WTC11 (cell line): ENCODE data around the gene MPV17L. TPM values are rescaled to one million over a fixed set of nuclear protein-coding genes. Genes with fewer than 3 reads are reported as not detected.

Experiments
- ATAC-seq: fragments of 200-7000 bp; cut with Tn5 transposase; 2 replicates; pipeline ENCODE4 v1.10.0; 2021; ENCODE audit warnings: mild to moderate bottlenecking, moderate library complexity
- CTCF ChIA-PET: fragments of 300-600 bp; sonication (Branson Sonifier 250); formaldehyde crosslinking; loops from one replicate; lab custom pipeline; 2021; ENCODE audit warnings: antibody characterized with exemption; lab: Charles Lee
- POLR2A ChIA-PET: fragments of 350-600 bp; sonication (Branson Sonifier 250); formaldehyde crosslinking; loops from one replicate; lab custom pipeline; 2021; ENCODE audit warnings: antibody characterized with exemption; lab: Charles Lee
- DNase-seq: peaks from one replicate; pipeline ENCODE4 v3.0.0; 2021; ENCODE audit warnings: low spot score
- H3K27ac Mint-ChIP-seq: 2 replicates; pipeline ENCODE4 v1.8.0; 2021; ENCODE audit warnings: mixed read lengths
- H3K27me3 Mint-ChIP-seq: 2 replicates; pipeline ENCODE4 v1.8.0; 2021; ENCODE audit warnings: low read depth, mild to moderate bottlenecking, moderate library complexity, mixed read lengths
- H3K36me3 Mint-ChIP-seq: 2 replicates; pipeline ENCODE4 v1.8.0; 2021; ENCODE audit warnings: mixed read lengths
- H3K4me1 Mint-ChIP-seq: 2 replicates; pipeline ENCODE4 v1.8.0; 2022; ENCODE audit warnings: mixed read lengths
- H3K4me3 Mint-ChIP-seq: 2 replicates; pipeline ENCODE4 v1.8.0; 2021; ENCODE audit warnings: mild to moderate bottlenecking, moderate library complexity, mixed read lengths
- H3K9me3 Mint-ChIP-seq: 2 replicates; pipeline ENCODE4 v1.8.0; 2021; ENCODE audit warnings: mixed read lengths
- CREM ChIP-seq: sonication (generic); formaldehyde crosslinking; IDR thresholded peaks from 2 replicates; pipeline ENCODE4 v1.8.1; 2022; ENCODE audit warnings: mild to moderate bottlenecking, missing genetic modification reagents, moderate library complexity
- FOXP1 ChIP-seq: sonication (generic); formaldehyde crosslinking; IDR thresholded peaks from 2 replicates; pipeline ENCODE4 v1.8.0; 2022; ENCODE audit warnings: missing genetic modification reagents, mild to moderate bottlenecking, moderate library complexity, borderline replicate concordance
- MLX ChIP-seq: sonication (generic); formaldehyde crosslinking; IDR thresholded peaks from 2 replicates; pipeline ENCODE4 v1.8.1; 2023; ENCODE audit warnings: mild to moderate bottlenecking, missing genetic modification reagents, moderate library complexity
- NFE2L1 ChIP-seq: sonication (generic); formaldehyde crosslinking; IDR thresholded peaks from 2 replicates; pipeline ENCODE4 v1.8.1; 2023; ENCODE audit warnings: missing genetic modification reagents
- NR1H2 ChIP-seq: sonication (generic); formaldehyde crosslinking; IDR thresholded peaks from 2 replicates; pipeline ENCODE4 v1.9.0; 2021; ENCODE audit warnings: mild to moderate bottlenecking, moderate library complexity, missing genetic modification reagents
- SMAD4 ChIP-seq: sonication (generic); formaldehyde crosslinking; IDR thresholded peaks from 2 replicates; pipeline ENCODE4 v1.8.0; 2022; ENCODE audit warnings: mild to moderate bottlenecking, missing genetic modification reagents
- SOX15 ChIP-seq: fragments of 250-450 bp; sonication (Bioruptor Pico); IDR thresholded peaks from 2 replicates; pipeline ENCODE4 v1.9.0; 2021; ENCODE audit warnings: mild to moderate bottlenecking
- TEAD4 ChIP-seq: sonication (generic); formaldehyde crosslinking; IDR thresholded peaks from 2 replicates; pipeline ENCODE4 v1.8.0; 2022; ENCODE audit warnings: mild to moderate bottlenecking, missing genetic modification reagents
- ZBTB21 ChIP-seq: sonication (generic); formaldehyde crosslinking; IDR thresholded peaks from 2 replicates; pipeline ENCODE4 v1.8.1; 2023; ENCODE audit warnings: mild to moderate bottlenecking, missing genetic modification reagents, borderline replicate concordance
- ZNF512 ChIP-seq: sonication (generic); formaldehyde crosslinking; IDR thresholded peaks from 2 replicates; pipeline ENCODE4 v1.8.1; 2022; ENCODE audit warnings: missing genetic modification reagents, borderline replicate concordance
- total RNA-seq: library from RNA; stranded (reverse); gene quantifications from 3 replicates; pipeline ENCODE4 v1.2.3, GENCODE V29; 2021

MPV17L gene
- total RNA-seq, 1 experiment from 2014 or later = 5.4 TPM

- TF ChIP-seq NFE2L1 (CRISPR knock-in tag) (no peak), SOX15 (CRISPR knock-in tag) (no peak), CREM (CRISPR knock-in tag) (no peak), FOXP1 (CRISPR knock-in tag) (no peak), NR1H2 (no peak), ZNF512 (CRISPR knock-in tag) (no peak), MLX (CRISPR knock-in tag) (no peak), TEAD4 (CRISPR knock-in tag) (no peak), ZBTB21 (CRISPR knock-in tag) (no peak), SMAD4 (no peak)
- TF ChIP-seq, all 79 proteins: peak for 0
- Mint-ChIP-seq H3K4me3 (no peak overlapping the region), H3K36me3 (peaks cover 2% of the 10 kb centered on the region; the same call in 1 of the 2 replicates), H3K4me1 (no peaks in the 10 kb centered on the region), H3K27ac (no peak overlapping the region), H3K27me3 (peaks cover 2% of the 10 kb centered on the region; the same call in 1 of the 2 replicates), H3K9me3 (peaks cover 4% of the 10 kb centered on the region)
- ATAC-seq (no peak), DNase-seq (no peak)
- ChIA-PET CTCF (no interaction called here), POLR2A (no interaction called here)
Measured at GRCh38 chr16:15461376-15461775, 65.8 kb downstream of the MPV17L start.

Other genes starting within 250 kb of the MPV17L start
- 9.1 to 15.0 TPM (median 14.2 TPM) in 3 replicates for gene NPIPA5, start 17.5 kb upstream of the MPV17L start, total RNA-seq
- gene BMERB1, start 38.8 kb downstream of the MPV17L start, total RNA-seq = 13.6 to 20.5 TPM (median 19.7 TPM) in 3 replicates
- 26.2 to 31.9 TPM (median 28.5 TPM) in 3 replicates for gene MARF1, start 247.4 kb downstream of the MPV17L start, total RNA-seq